AG04449 (cell line): ENCODE results near the gene NOS2.

Experiments
- CTCF ChIA-PET: fragments of 350-600 bp; formaldehyde crosslinking; extraction: SDS; loops from one replicate; lab custom pipeline; 2021; ENCODE audit warnings: antibody characterized with exemption; lab: Yijun Ruan, JAX
- POLR2A ChIA-PET: fragments of 400-600, 350-600 bp; formaldehyde crosslinking; extraction: SDS; loops from one replicate; lab custom pipeline; 2020; ENCODE audit warnings: antibody characterized with exemption, inconsistent platforms; lab: Yijun Ruan, JAX
- DNase-seq: peaks from one replicate; pipeline ENCODE4 v3.0.0-alpha.2; 2010; ENCODE audit warnings: low read depth, low spot score
- H3K4me3 ChIP-seq: 2 replicates; pipeline ENCODE4 v1.5.1; 2011; ENCODE audit warnings: low read depth, mild to moderate bottlenecking, control low read depth, low read length
- TF ChIP-seq, protein P1 (sequence below): IDR thresholded peaks from one replicate; pipeline ENCODE4 v1.5.1; 2011; ENCODE audit warnings: mild to moderate bottlenecking, moderate library complexity, low read length, control low read depth, inconsistent platforms; ENCODE audit not compliant: insufficient read depth; ENCODE audit errors: missing control alignments

Gene NOS2

DNA sequence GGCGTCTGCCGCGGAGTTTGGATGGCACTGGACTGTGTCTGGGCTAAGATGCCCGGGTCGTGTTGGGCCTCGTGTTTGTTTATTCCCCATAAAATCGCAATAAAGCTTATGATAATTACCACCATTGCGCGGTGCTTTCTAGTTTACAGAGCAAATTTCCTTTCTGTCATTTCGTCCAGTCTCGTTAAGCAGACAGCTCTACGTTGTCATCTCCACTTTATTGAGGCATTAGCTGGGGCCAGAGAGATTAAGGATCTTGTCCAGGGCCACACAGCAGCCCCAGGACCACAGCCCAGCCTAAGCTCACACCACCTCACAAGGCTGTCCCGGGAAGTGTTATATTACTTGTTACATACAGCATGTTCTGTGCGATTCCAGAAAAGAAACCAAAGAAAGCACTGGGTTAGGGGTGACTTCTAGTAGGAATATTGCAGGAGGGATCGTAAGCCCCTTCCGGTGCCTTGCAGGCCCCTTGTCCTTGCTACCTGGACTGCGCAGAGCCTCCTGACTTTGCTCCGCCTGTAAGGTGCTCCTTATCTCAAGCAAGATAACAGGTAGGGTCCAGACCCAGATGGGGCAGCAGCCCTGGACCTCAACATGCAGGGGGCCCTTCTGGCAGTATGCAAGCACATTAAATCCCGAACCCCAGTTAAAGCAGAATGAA lies 6.3 kb downstream of the NOS2 start:
- no peak overlapping the region for H3K4me3 ChIP-seq
- TF ChIP-seq, protein P1, sequence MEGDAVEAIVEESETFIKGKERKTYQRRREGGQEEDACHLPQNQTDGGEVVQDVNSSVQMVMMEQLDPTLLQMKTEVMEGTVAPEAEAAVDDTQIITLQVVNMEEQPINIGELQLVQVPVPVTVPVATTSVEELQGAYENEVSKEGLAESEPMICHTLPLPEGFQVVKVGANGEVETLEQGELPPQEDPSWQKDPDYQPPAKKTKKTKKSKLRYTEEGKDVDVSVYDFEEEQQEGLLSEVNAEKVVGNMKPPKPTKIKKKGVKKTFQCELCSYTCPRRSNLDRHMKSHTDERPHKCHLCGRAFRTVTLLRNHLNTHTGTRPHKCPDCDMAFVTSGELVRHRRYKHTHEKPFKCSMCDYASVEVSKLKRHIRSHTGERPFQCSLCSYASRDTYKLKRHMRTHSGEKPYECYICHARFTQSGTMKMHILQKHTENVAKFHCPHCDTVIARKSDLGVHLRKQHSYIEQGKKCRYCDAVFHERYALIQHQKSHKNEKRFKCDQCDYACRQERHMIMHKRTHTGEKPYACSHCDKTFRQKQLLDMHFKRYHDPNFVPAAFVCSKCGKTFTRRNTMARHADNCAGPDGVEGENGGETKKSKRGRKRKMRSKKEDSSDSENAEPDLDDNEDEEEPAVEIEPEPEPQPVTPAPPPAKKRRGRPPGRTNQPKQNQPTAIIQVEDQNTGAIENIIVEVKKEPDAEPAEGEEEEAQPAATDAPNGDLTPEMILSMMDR: no peak
- DNase-seq: no peak
- CTCF ChIA-PET: interaction anchor here (0.8 to 4.6 kb wide), 3 partner anchors 12 to 99 kb away, joined by 3 to 41 read pairs (median 5); partner anchors contain the start of gene LYRM9
- POLR2A ChIA-PET: no interaction called here

DNA sequence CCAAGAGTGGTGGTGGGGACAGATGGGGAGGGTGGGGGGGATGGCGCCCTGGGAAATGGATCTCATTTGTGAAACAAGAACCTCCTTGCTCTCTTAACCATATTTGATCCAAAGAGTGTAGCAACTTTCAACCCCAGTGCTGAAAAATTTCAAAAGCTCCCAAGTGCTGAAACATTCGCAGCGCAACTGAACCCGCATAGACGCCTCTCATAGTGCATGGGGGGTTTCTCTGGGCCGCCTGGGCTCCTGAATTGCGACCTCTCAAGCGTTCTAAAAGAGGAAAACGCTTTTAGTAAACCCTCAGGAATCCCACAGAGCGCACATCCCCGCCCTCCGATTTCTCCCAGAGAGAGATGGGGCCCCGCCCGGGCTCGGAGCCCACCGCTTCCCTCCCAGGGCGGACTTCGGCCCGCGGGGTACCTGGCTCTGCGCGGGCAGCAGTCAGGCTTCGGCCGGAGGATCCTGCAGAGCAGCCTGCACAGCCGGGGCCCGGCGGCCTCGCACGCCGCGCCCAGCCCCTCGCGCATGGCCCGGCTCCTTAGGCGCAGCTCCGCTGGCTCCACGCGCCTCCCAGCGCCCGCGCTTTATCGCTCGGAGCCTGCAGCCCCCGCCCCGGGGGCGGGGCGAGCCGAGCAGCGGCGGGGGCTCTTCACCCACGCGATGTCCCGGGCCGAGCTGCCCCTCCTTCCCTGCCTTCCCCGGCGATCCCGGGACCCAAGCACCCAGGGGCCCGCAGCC lies 7.0 kb downstream of the NOS2 start:
- H3K4me3 ChIP-seq: no peak overlapping the region
- no peak for DNase-seq
- TF ChIP-seq, protein P1: no peak
- ChIA-PET POLR2A (no interaction called here), CTCF (interaction anchor here (0.8 to 4.6 kb wide), 3 partner anchors 12 to 100 kb away, joined by 3 to 41 read pairs (median 5); partner anchors contain the start of gene LYRM9)

DNA sequence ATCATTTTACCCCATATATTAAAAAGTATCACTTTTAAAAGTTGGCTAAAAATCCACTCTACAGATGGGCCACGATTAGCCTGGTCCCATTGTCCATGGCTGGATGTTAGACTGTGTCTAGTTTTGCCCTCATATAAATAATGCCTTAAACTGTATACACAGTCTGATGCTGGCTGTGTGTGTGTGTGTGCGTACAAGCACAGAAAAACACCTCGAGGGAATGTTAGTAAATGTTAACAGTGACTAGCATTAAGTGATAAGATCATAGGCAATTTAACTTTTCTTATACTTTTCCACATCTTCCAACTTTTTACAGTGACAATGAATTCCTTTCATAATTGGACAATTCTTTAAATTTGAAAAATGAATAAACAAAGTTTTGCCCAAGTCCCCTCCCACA lies 8.2 kb downstream of the NOS2 start:
- POLR2A ChIA-PET: no interaction called here
- H3K4me3 ChIP-seq: no peak overlapping the region
- TF ChIP-seq, protein P1: no peak
- DNase-seq: no peak
- CTCF ChIA-PET: no interaction called here

GRCh38 chr17:27788919-27789318 lies 11.4 kb downstream of the NOS2 start:
- TF ChIP-seq, protein P1: no peak
- POLR2A ChIA-PET: no interaction called here
- no peak for DNase-seq
- CTCF ChIA-PET: interaction anchor here (2.0 kb wide), 1 partner anchor 16 kb away, joined by 8 read pairs; no protein-coding TSS in a partner anchor
- H3K4me3 ChIP-seq: no peak overlapping the region

GRCh38 chr17:27783440-27784350 lies 16.6 kb downstream of the NOS2 start:
- ChIA-PET POLR2A (no interaction called here), CTCF (interaction anchor here (1.2 to 1.6 kb wide), 2 partner anchors 22 to 96 kb away, joined by 4 to 7 read pairs; no protein-coding TSS in a partner anchor)
- no peak for DNase-seq
- TF ChIP-seq, protein P1: no peak
- H3K4me3 ChIP-seq: no peak overlapping the region
